HG03108 (cell line): Measurements from ENCODE around the gene TMEM178B.

ENCODE experiments used
- ATAC-seq: cut with Tn5 transposase; IDR thresholded peaks from one replicate; pipeline ENCODE4 v1.9.1; 2021; ENCODE audit warnings: moderate library complexity; ENCODE audit not compliant: unreplicated experiment

TMEM178B gene

GRCh38 chr7:141452911-141453310 is 379.0 kb downstream of the TMEM178B start:
- ATAC-seq, result no peak

GRCh38 chr7:141454338-141454737 is 380.5 kb downstream of the TMEM178B start:
- ATAC-seq, result no peak

GRCh38 chr7:141455723-141456122 is 381.9 kb downstream of the TMEM178B start:
- ATAC-seq, result no peak

GRCh38 chr7:141456298-141456697 is 382.4 kb downstream of the TMEM178B start:
- ATAC-seq, result no peak

GRCh38 chr7:141456711-141457110 is 382.8 kb downstream of the TMEM178B start:
- ATAC-seq, result no peak

- no peak for ATAC-seq
Observed at GRCh38 chr7:141460781-141461715, 387.2 kb downstream of the TMEM178B start.

GRCh38 chr7:141461924-141462323 is 388.1 kb downstream of the TMEM178B start:
- no peak for ATAC-seq

- ATAC-seq, result no peak
Observed at GRCh38 chr7:141462958-141463357, 389.1 kb downstream of the TMEM178B start.

- ATAC-seq, result no peak
Observed at GRCh38 chr7:141463986-141464385, 390.1 kb downstream of the TMEM178B start.

- no peak for ATAC-seq
Observed at GRCh38 chr7:141464551-141464950, 390.7 kb downstream of the TMEM178B start.

GRCh38 chr7:141466151-141466904 is 392.5 kb downstream of the TMEM178B start:
- no peak for ATAC-seq

GRCh38 chr7:141468341-141468740 is 394.5 kb downstream of the TMEM178B start:
- ATAC-seq, result no peak

- ATAC-seq, result no peak
Observed at GRCh38 chr7:141475679-141476078, 401.8 kb downstream of the TMEM178B start.

GRCh38 chr7:141477865-141478264 is 404.0 kb downstream of the TMEM178B start:
- no peak for ATAC-seq

- ATAC-seq, result no peak
Observed at GRCh38 chr7:141478845-141479244, 405.0 kb downstream of the TMEM178B start.

GRCh38 chr7:141480953-141481352 is 407.1 kb downstream of the TMEM178B start:
- no peak for ATAC-seq

- ATAC-seq, result no peak
Observed at GRCh38 chr7:141481971-141482370, 408.1 kb downstream of the TMEM178B start.

- no peak for ATAC-seq
Observed at GRCh38 chr7:141483044-141483443, 409.2 kb downstream of the TMEM178B start.

- no peak for ATAC-seq
Observed at GRCh38 chr7:141484907-141485306, 411.0 kb downstream of the TMEM178B start.

- ATAC-seq, result no peak
Observed at GRCh38 chr7:141486959-141487358, 413.1 kb downstream of the TMEM178B start.

- ATAC-seq, result no peak
Observed at GRCh38 chr7:141490474-141490873, 416.6 kb downstream of the TMEM178B start.

GRCh38 chr7:141495057-141495456 is 421.2 kb downstream of the TMEM178B start:
- no peak for ATAC-seq
